Measurements from ENCODE around the gene FAM13A.

DNA sequence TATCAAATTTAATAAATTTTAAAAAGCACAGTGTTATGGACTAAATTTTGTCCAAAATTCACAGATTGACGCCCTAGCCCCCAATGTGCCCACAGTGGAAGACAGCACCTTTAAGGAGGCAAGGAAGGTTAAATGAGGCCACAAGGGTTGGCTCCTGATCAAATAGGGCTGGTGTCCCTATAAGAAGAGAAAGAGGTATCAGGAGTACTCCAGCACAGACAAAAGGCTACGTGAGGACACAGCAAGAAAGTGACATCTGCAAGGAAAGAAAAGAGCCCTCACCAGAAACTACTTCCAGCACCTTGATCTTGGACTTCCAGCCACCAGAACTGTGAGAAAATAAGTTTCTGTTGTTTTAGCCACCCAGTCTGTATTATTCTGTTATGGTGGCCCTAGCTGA is 48.8 kb downstream of the FAM13A start:
- TF ChIP-seq, protein P1, sequence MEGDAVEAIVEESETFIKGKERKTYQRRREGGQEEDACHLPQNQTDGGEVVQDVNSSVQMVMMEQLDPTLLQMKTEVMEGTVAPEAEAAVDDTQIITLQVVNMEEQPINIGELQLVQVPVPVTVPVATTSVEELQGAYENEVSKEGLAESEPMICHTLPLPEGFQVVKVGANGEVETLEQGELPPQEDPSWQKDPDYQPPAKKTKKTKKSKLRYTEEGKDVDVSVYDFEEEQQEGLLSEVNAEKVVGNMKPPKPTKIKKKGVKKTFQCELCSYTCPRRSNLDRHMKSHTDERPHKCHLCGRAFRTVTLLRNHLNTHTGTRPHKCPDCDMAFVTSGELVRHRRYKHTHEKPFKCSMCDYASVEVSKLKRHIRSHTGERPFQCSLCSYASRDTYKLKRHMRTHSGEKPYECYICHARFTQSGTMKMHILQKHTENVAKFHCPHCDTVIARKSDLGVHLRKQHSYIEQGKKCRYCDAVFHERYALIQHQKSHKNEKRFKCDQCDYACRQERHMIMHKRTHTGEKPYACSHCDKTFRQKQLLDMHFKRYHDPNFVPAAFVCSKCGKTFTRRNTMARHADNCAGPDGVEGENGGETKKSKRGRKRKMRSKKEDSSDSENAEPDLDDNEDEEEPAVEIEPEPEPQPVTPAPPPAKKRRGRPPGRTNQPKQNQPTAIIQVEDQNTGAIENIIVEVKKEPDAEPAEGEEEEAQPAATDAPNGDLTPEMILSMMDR (IDR thresholded peaks at IDR 0.05; ENCODE audit: poor library complexity) = no peak
- TF ChIP-seq EZH2phosphoT487 (IDR thresholded peaks at IDR 0.05; ENCODE audit: low read depth, severe bottlenecking, unreplicated experiment) = no peak
- TF ChIP-seq EZH2 (IDR thresholded peaks at IDR 0.05; ENCODE audit: borderline replicate concordance) = no peak

Measured in hepatocyte (in vitro differentiated cells).